NCI-H2171 (cell line): ENCODE results near the gene IL1A.

Experiments used
- DNase-seq: peaks from one replicate; lab custom pipeline; 2025; lab: John Stamatoyannopoulos, UW

IL1A gene

GRCh38 chr2:112792419-112792818 is 8.1 kb upstream of the IL1A start:
- no peak for DNase-seq

GRCh38 chr2:112791693-112792230 is 7.5 kb upstream of the IL1A start:
- no peak for DNase-seq

GRCh38 chr2:112791019-112791418 is 6.7 kb upstream of the IL1A start:
- DNase-seq = no peak

DNA sequence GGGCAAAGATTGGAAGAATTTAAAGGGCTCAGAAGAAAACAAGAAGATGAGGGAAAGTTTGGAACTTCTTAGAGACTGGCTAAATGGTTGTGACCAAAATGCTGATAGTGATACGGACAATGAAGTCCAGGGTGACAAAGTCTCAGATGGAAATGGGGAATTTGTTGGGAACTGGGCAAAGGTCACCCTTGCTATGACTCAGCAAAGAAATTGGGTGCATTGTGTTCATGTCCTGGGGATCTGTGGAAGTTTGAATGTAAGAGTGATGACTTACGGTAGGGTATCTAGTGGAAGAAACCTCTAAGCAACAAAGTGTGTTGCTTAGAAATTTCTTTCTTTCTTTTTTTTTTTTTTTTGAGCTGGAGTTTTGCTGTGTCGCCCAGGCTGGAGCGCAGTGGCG is 6.0 kb upstream of the IL1A start:
- DNase-seq = no peak

- DNase-seq = no peak
Observed at GRCh38 chr2:112789186-112789585, 4.9 kb upstream of the IL1A start.

- no peak for DNase-seq
Observed at GRCh38 chr2:112788653-112789052, 4.4 kb upstream of the IL1A start.

DNA sequence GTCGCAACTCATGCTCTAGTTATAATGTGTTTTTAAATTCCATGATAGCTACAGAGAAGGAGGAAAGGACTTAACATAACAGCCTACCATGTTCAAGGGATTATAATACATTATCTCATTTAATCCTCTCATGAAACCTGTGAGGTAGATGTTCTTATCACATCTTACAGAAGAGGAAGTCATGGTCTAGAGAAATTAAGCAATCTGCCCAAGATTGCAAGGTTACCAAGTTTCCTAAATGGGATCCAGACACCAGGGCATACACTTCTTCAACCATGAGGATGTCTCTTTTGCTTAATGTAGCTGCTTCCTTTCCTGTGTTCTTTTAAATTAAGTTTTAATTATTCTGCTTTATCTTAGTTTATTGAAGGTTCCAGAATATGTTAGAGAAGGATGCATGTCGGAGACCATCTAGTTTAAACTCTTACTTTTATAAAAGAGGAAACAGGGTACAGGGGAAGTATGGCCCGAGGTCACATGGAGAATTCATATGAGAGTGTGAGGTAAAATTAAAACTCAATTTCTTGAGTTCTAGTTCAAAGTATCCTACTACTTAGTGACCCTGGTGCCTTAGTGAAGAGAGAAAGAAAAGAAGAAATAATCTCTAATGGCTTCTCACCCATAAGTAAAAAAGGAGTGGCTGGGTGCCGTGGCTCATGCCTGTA is 3.6 kb upstream of the IL1A start:
- no peak for DNase-seq

DNA sequence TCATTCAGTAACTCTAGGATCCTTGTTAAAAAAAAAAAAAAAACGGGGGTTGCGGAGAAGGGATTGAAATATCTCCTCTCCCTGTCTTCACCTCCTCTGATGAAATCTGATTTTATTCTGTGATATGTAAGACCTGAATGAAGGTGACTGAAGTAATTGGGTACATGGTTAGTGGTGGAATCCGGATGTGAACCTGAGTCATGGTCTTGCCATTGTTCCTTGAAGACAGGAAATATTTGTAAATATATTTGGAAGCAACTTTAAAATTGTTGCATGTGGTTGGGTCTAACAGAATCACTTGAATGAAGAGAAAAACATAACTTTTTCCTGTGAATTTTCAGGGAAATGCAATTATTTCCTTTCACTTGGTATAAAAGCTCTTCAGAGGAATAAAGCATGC is 3.0 kb upstream of the IL1A start:
- no peak for DNase-seq

GRCh38 chr2:112783187-112783714 is 1.0 kb downstream of the IL1A start:
- DNase-seq = no peak

- no peak for DNase-seq
Observed at GRCh38 chr2:112782234-112782799, 2.0 kb downstream of the IL1A start.

DNA sequence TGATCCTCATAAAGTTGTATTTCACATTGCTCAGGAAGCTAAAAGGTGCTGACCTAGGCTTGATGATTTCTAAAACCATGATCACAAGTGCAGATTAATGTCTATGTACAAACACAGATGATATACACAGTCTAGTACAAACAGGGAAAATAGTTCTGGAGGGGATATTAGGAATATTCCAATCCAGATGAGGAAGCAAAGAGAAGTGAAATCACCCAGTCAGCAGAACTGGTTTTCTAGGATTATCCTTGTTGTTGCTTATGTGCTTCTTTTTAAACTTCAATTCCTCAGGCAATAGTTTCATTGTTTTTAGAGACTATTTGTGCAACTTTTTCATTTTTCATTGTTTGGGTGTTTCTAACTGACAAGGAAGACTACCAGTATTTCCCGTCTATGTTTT is 4.7 kb downstream of the IL1A start:
- no peak for DNase-seq

DNA sequence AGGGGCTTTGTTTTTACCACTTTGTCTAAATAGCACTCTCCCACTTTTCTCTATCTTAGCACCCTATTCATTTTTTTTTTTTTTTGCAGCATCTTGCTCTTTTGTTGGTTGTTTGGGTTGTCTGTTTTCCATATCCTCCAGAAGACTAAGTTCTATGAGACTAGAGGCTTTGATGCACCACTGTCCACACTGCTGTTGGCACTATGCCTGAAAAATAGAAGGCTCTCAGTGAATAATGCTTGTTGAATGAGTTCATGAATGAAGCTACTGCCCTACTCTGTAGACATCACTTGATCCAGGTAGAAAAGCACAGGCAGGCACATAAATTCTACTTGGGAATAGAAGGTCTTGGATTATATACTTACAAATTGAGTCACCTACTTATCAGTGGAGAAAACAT is 7.3 kb downstream of the IL1A start:
- no peak for DNase-seq

GRCh38 chr2:112776113-112776512 is 8.2 kb downstream of the IL1A start:
- DNase-seq = no peak

DNA sequence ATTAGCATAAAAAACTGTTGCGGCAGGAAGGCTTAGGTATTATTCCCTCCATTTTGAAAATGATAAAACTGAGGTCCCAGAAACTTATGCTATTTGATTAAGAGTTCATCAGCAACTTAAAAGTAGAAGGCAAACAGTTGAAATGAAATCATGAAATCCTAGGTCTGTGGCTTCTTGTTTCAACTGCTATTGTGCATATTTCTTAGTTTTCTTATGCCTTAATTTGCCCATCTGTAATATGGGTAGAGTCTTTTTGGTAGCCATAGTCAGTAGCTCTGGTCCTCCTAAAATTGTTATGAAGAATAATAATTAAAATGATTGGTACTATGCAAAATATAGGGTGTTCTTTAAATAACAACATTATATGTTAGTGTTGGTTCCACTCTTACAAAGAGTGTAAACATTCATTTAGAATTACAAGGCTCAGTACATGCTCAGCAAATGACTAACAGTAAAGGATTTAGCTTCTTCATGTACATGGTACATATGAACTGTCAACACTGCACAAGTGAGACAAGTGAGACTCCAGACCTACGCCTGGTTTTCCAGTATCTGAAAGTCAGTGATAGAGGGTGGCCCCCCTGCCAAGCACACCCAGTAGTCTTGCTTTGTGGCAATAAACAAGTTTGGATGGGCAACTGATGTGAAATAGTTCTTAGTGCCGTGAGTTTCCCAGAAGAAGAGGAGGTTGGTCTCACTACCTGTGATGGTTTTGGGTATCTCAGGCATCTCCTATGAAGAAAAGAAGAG is 9.6 kb downstream of the IL1A start:
- DNase-seq = no peak

DNA sequence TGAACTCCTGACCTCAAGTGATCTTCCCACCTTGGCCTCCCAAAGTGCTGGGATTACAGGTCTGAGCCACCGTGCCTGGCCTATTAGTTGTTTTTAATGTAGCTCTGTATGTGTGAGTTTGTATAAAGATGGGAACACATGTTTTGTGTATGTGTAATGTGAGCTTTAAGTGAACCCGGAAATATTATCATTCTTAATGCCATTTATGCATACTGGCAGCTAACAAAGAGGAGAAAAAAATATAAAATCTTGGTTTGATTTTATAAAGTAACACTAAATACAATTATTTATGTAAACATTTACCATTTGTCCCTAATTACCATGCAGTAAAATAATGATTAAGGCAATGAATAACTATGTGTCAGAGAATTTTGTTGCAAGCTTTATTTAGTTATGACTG is 10.7 kb downstream of the IL1A start:
- no peak for DNase-seq

DNA sequence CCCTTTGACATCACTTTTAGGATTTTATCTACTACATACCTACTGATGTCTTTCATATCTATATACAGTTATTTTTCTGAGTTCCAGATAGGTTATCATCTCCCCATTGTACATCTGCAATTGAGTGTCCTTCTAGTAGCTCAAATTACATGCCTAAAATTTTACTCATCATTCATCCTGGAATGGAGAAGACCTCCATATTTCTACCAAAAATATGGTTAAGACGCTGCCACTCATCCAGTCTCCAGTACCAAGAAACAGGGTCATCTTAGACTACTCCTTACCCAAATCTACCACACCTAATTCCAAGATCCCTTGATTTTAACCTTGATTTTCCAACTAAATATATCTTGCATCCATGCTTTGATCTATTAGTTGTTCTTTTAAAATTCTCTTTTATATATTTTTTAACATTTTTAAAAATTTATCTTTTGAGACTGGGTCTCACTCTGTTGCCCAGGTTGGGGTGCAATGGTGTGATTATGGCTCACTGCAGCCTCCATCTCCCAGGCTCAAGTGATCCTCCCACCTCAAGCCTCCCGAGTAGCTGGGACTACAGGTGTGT is 11.3 kb downstream of the IL1A start:
- no peak for DNase-seq

GRCh38 chr2:112772322-112772721 is 12.0 kb downstream of the IL1A start:
- no peak for DNase-seq

- no peak for DNase-seq
Observed at GRCh38 chr2:112768432-112768831, 15.9 kb downstream of the IL1A start.

DNA sequence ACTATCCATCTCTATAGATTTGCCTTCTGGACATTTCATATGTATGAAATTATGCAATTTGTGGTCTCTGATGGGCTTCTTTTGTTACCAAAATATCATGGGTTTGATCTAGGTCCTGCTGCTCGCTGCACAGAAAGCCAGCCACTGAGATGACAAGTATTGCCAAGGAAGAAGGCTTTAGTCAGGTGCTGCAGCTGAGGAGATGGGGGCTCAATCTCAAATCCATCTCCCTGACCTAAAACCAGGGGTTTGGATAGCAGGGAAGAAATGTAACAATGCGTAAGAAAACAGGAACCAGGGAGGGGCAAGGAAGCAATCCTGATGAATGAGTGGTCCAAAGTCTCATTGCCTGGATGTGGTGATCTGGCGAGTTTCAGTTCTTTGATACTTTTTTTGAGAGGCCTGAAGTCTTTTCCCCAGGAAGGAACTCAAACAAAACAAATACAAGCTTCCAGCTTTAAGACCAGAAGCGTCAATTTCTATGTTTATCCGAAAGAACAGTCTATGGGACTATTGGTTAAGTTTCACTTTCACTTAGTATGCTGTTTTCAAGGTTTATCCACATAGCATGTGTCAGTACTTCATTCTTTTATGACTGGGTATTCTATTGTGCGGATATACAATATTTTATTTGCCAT is 16.5 kb downstream of the IL1A start:
- DNase-seq = no peak

- DNase-seq = no peak
Observed at GRCh38 chr2:112765251-112765650, 19.0 kb downstream of the IL1A start.

DNA sequence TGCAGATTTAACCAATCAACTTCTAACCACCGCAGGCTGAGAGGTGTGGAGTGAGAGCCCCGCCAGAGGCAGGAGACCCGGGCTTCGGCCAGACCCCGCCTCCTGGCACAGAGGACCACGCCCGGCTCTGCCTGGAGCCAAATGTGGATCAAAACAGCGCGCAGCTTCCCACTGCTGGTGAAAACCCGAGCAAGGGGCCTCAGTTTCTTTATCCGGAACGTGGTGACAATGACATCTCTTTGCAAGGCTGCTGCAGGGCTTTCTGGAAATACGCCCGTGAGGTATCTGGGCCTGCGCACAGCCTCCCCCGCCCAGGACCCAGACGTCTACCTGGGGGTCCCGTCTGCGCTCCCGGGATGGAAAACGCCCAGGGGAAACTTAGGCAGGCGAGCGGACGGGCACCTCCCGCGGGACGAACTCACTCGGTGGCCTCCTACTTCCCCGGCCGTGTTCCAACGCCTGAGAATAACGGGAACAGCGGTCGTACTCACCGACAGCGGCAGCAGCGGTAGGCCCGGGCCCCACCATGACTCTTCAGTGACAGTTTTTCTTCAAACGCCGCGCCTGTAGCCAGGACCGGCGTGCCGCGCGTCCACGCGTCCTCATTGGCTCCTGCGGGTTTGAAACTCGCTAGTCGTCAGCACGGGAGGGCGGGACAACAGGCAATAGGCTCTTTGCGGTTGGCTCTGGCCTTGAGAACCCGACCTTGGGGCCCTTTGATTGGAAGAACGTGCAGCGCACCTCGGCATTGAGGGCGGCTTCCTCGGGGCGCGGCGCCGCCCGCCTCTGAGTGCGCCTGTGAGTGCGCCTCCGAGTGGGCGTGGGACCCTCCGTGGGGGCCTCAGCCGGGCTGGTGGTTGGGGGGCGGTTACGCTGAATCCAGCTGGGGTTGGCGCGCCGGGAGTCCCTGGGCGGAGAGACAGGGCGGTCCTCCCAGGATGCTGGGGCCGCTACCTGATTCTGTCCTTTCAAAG is 19.9 kb downstream of the IL1A start, which contains the start of gene CKAP2L:
Gene CKAP2L (minus strand): TSS at position 539 of the 974 bp plus-strand sequence. CDS start 11 bp downstream, at position 528.
- peak; percentile 97 for DNase-seq
